ENCODE data around the gene TRIM9.
"Not testable (repeated sequence)": the region's sequence is repeated elsewhere in the genome, so short reads cannot be mapped to it uniquely, and the experiment has no call there.

Gene TRIM9

DNA sequence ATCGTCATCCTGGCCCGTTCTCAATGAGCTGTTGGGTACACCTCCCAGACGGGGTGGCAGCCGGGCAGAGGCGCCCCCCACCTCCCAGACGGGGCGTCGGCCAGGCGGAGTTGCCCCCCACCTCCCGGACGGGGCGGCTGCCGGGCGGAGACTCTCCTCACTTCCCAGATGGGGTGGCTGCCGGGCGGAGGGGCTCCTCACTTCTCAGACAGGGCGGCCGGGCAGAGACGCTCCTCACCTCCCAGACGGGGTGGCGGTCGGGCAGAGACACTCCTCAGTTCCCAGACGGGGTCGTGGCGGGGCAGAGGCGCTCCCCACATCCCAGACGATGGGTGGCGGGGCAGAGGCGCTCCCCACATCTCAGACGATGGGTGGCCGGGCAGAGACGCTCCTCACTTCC, 138.5 kb downstream of the TRIM9 start:
- not testable (repeated sequence) for H3K27me3 ChIP-seq (ENCODE audit: insufficient read depth, low read length); H3K4me1 ChIP-seq (ENCODE audit: insufficient read depth, low read length); H3K27ac ChIP-seq (ENCODE audit: low read depth, low read length); H3K9ac ChIP-seq (ENCODE audit: low read depth, low read length); H3K36me3 ChIP-seq (ENCODE audit: insufficient read depth, low read length); H3K4me3 ChIP-seq (ENCODE audit: low read length); H3K9me3 ChIP-seq (ENCODE audit: insufficient read depth, low read depth, low read length)
- 92% methylated on average over 32 of the region's 32 CpGs for WGBS

DNA sequence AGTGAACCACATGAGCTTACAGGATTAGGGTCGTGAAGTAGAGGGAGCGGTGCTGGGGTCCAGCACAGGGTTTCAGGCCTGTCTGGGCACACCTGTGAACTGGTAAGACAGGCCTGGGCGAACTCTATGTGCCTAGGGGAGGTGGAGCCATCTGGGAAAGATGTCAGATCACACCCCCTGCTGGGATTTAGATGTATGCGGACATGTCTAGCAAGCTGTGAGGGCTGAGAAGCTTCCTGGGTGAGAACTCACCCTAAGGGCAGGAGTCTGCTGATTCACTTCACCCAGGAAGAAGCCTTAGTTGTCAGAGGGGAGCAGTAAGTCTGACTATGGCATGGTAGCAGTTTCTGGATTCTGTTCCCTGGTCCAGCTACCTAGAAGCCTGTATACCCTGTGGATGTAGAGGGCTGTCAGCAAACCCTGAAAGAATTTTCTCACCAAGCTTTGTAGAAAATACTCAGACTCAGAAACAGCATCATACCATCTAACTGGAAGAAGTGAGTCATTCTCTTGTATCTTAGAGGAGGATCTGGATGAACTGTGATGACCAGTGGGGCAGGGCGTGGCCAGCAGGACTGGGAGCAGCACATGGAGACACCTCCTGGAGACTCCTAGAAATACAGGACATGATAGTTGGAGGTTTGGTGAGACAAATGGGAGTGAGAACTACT, 139.4 kb downstream of the TRIM9 start:
- Histone ChIP-seq H3K27ac (ENCODE audit: low read depth, low read length) (no peak overlapping the region), H3K4me3 (ENCODE audit: low read length) (no peak overlapping the region)

DNA sequence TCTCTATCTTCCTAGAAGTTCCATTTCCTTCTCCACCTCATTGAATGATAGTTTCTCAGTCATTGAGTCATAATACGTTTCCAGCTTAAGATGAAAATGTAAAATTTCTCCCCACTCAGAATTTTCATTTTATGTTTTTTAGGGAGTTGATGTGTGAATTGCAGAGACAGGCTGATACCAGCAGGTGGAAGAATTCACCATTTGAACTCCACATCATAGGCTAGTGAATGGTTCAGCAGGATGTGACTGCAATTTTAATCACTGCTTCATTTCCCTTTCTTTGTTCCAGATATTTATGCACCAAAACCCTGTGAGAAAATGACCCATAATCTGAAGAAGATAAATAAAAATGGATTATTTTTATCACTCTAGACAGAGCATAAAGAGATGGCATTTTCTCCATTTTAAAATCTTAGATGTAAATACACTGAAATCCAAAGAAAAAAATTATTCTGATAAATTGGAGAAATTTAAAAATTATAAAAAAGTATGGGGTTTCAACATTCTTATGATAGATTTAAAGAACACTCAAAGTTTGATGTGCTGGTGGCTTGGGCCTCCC, 140.0 kb downstream of the TRIM9 start:
- Histone ChIP-seq H3K27me3 (ENCODE audit: insufficient read depth, low read length) (no peaks in the 10 kb centered on the region), H3K27ac (ENCODE audit: low read depth, low read length) (no peak overlapping the region), H3K9ac (ENCODE audit: low read depth, low read length) (no peak overlapping the region), H3K36me3 (ENCODE audit: insufficient read depth, low read length) (no peaks in the 10 kb centered on the region), H3K4me1 (ENCODE audit: insufficient read depth, low read length) (peaks cover 5% of the 10 kb centered on the region; the same call in 1 of the 2 replicates), H3K4me3 (ENCODE audit: low read length) (no peak overlapping the region), H3K9me3 (ENCODE audit: insufficient read depth, low read depth, low read length) (no peaks in the 10 kb centered on the region)
- no CpG with 5 or more reads among the region's 1 CpG for WGBS

More for the DNA sequence above, 139.4 kb downstream of the TRIM9 start:
- no peaks in the 10 kb centered on the region for H3K36me3 ChIP-seq (ENCODE audit: insufficient read depth, low read length)
- peaks cover 5% of the 10 kb centered on the region; the same call in 1 of the 2 replicates for H3K4me1 ChIP-seq (ENCODE audit: insufficient read depth, low read length)
- H3K9ac ChIP-seq (ENCODE audit: low read depth, low read length), result no peak overlapping the region
- no peaks in the 10 kb centered on the region for H3K27me3 ChIP-seq (ENCODE audit: insufficient read depth, low read length)
- H3K9me3 ChIP-seq (ENCODE audit: insufficient read depth, low read depth, low read length), result no peaks in the 10 kb centered on the region
- WGBS, result 81% methylated on average over 5 of the region's 5 CpGs

DNA sequence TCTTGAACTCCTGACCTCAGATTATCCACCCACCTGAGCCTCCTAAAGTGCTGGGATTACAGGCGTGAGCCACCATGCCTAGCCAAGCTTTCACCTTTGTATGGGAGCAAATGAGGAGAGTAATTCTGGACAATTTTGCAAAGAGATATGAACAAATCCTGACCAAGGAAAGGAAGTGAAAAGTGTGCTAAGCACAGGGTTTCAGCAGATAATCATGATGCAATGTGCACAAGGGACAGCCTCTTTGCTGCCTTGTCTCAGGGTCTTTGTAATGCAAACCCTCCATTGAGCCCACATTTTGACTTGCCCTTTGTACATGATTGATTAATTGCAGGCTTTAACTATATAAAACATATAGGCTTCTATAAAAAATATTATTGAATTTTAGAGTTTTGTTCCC, 141.4 kb downstream of the TRIM9 start:
- Histone ChIP-seq H3K27me3 (ENCODE audit: insufficient read depth, low read length) (no peaks in the 10 kb centered on the region), H3K4me3 (ENCODE audit: low read length) (no peak overlapping the region), H3K4me1 (ENCODE audit: insufficient read depth, low read length) (peaks cover 5% of the 10 kb centered on the region; the same call in 1 of the 2 replicates), H3K36me3 (ENCODE audit: insufficient read depth, low read length) (no peaks in the 10 kb centered on the region), H3K27ac (ENCODE audit: low read depth, low read length) (no peak overlapping the region), H3K9ac (ENCODE audit: low read depth, low read length) (no peak overlapping the region), H3K9me3 (ENCODE audit: insufficient read depth, low read depth, low read length) (no peaks in the 10 kb centered on the region)
- 89% methylated on average over 1 of the region's 1 CpG for WGBS

DNA sequence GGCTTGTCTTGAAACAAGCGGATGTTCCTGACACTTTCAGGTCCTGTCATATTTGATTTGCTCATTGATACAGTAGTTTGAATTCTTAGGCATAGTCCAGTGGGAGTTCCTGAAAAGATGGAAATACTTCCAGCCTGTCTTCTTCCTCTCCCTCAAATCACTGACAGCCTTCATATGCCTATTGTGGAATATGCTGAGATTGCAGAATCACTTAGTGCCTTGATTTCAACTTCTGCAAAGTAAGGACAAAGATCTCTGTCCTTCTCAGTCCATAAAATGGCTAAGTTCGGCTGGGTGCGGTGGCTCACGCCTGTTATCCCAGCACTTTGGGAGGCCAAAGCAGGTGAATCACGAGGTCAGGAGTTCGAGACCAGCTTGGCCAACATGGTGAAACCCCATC, 143.9 kb downstream of the TRIM9 start:
- H3K4me3 ChIP-seq (ENCODE audit: low read length), result no peak overlapping the region
- WGBS, result 94% methylated on average over 6 of the region's 6 CpGs
- H3K36me3 ChIP-seq (ENCODE audit: insufficient read depth, low read length), result no peaks in the 10 kb centered on the region
- no peak overlapping the region for H3K27ac ChIP-seq (ENCODE audit: low read depth, low read length)
- no peak overlapping the region for H3K9ac ChIP-seq (ENCODE audit: low read depth, low read length)
- H3K27me3 ChIP-seq (ENCODE audit: insufficient read depth, low read length), result no peaks in the 10 kb centered on the region
- peaks cover 12% of the 10 kb centered on the region; the same call in 1 of the 2 replicates for H3K4me1 ChIP-seq (ENCODE audit: insufficient read depth, low read length)
- H3K9me3 ChIP-seq (ENCODE audit: insufficient read depth, low read depth, low read length), result no peaks in the 10 kb centered on the region

GRCh38 chr14:50948205-50948604, 146.7 kb downstream of the TRIM9 start:
- 74% methylated on average over 2 of the region's 2 CpGs for WGBS

GRCh38 chr14:50947446-50947845, 147.5 kb downstream of the TRIM9 start:
- peaks cover 3% of the 10 kb centered on the region; the same call in 1 of the 2 replicates for H3K27me3 ChIP-seq (ENCODE audit: insufficient read depth, low read length)
- 75% methylated on average over 4 of the region's 4 CpGs for WGBS
- H3K36me3 ChIP-seq (ENCODE audit: insufficient read depth, low read length), result no peaks in the 10 kb centered on the region
- no peak overlapping the region for H3K27ac ChIP-seq (ENCODE audit: low read depth, low read length)
- no peaks in the 10 kb centered on the region for H3K9me3 ChIP-seq (ENCODE audit: insufficient read depth, low read depth, low read length)
- H3K9ac ChIP-seq (ENCODE audit: low read depth, low read length), result no peak overlapping the region
- H3K4me3 ChIP-seq (ENCODE audit: low read length), result no peak overlapping the region
- H3K4me1 ChIP-seq (ENCODE audit: insufficient read depth, low read length), result peaks cover 10% of the 10 kb centered on the region; the same call in 1 of the 2 replicates

More at GRCh38 chr14:50948205-50948604, 146.7 kb downstream of the TRIM9 start:
- H3K27me3 ChIP-seq (ENCODE audit: insufficient read depth, low read length), result peaks cover 3% of the 10 kb centered on the region; the same call in 1 of the 2 replicates
- no peak overlapping the region for H3K27ac ChIP-seq (ENCODE audit: low read depth, low read length)
- no peak overlapping the region for H3K9ac ChIP-seq (ENCODE audit: low read depth, low read length)
- no peaks in the 10 kb centered on the region for H3K9me3 ChIP-seq (ENCODE audit: insufficient read depth, low read depth, low read length)
- H3K36me3 ChIP-seq (ENCODE audit: insufficient read depth, low read length), result no peaks in the 10 kb centered on the region
- peaks cover 10% of the 10 kb centered on the region; the same call in 1 of the 2 replicates for H3K4me1 ChIP-seq (ENCODE audit: insufficient read depth, low read length)
- H3K4me3 ChIP-seq (ENCODE audit: low read length), result no peak overlapping the region

- H3K36me3 ChIP-seq (ENCODE audit: insufficient read depth, low read length), result no peaks in the 10 kb centered on the region
- no peak overlapping the region for H3K9ac ChIP-seq (ENCODE audit: low read depth, low read length)
- 95% methylated on average over 4 of the region's 5 CpGs for WGBS
Observed at GRCh38 chr14:50946234-50946935, 148.5 kb downstream of the TRIM9 start.

DNA sequence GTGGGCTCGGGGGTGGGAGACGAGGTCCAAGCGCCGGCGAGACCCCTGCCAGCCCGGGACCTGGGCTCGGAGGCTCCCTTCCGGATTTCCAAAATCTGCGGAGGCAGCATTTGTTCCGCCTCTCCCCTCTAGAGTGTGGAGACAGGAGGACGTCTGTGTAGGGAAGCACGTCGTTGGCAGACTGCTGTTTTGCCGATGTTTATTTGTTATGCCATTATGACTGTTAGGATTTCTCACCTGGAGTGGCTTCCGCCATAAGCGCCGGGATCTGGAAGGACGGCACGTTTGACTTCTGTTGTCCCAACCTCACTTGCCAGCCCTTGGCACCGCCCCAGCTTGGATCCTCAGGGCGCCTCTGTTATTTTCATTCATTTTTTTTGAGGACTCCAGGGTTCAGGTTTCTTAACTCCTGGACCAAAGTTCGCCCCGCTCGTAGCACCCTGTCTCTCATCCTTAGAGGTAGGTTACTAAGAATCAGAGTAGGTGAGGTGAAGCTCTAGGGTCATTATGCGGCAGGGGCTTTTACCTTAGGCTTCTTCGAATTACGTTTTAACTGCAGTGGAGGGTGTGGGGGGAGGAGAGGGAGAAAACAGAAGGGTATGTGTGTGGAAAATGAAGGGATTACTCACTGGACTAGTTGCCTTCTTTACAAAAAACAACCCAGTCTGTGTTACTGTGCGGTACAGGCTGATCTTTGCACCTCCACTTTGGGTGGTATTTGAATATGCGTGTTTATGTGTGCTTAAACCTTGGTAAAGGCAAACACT, 150.1 kb downstream of the TRIM9 start:
- H3K4me3 ChIP-seq (ENCODE audit: low read length), result peak overlapping the region; percentile 66
- WGBS, result 7% methylated on average over 29 of the region's 29 CpGs
- H3K27me3 ChIP-seq (ENCODE audit: insufficient read depth, low read length), result peaks cover 3% of the 10 kb centered on the region; the same call in 1 of the 2 replicates
- H3K9me3 ChIP-seq (ENCODE audit: insufficient read depth, low read depth, low read length), result no peaks in the 10 kb centered on the region
- peak overlapping the region; percentile 68 for H3K9ac ChIP-seq (ENCODE audit: low read depth, low read length)
- no peak overlapping the region for H3K27ac ChIP-seq (ENCODE audit: low read depth, low read length)
- H3K4me1 ChIP-seq (ENCODE audit: insufficient read depth, low read length), result peaks cover 10% of the 10 kb centered on the region; the same call in 1 of the 2 replicates
- H3K36me3 ChIP-seq (ENCODE audit: insufficient read depth, low read length), result peaks cover 14% of the 10 kb centered on the region

More at GRCh38 chr14:50946234-50946935, 148.5 kb downstream of the TRIM9 start:
- Histone ChIP-seq H3K27ac (ENCODE audit: low read depth, low read length) (no peak overlapping the region), H3K4me1 (ENCODE audit: insufficient read depth, low read length) (peaks cover 10% of the 10 kb centered on the region; the same call in 1 of the 2 replicates), H3K27me3 (ENCODE audit: insufficient read depth, low read length) (peaks cover 3% of the 10 kb centered on the region; the same call in 1 of the 2 replicates), H3K4me3 (ENCODE audit: low read length) (no peak overlapping the region), H3K9me3 (ENCODE audit: insufficient read depth, low read depth, low read length) (no peaks in the 10 kb centered on the region)

- WGBS, result under 1% methylated on average over 74 of the region's 74 CpGs
- Histone ChIP-seq H3K9ac (ENCODE audit: low read depth, low read length) (peak within 1 kb of the TSS; percentile 68), H3K4me1 (ENCODE audit: insufficient read depth, low read length) (peaks cover 10% of the 10 kb centered on the region; the same call in 1 of the 2 replicates), H3K27me3 (ENCODE audit: insufficient read depth, low read length) (peaks cover 3% of the 10 kb centered on the region; the same call in 1 of the 2 replicates), H3K27ac (ENCODE audit: low read depth, low read length) (no peak within 1 kb of the TSS), H3K9me3 (ENCODE audit: insufficient read depth, low read depth, low read length) (no peaks in the 10 kb centered on the region), H3K4me3 (ENCODE audit: low read length) (peak within 1 kb of the TSS; percentile 66), H3K36me3 (ENCODE audit: insufficient read depth, low read length) (peaks cover 14% of the 10 kb centered on the region)
Observed at GRCh38 chr14:50943943-50944646, 150.8 kb downstream of the TRIM9 start, which contains the start of gene PYGL. PYGL (minus strand) TSS chr14:50944483; CDS start chr14:50944403, 80 bp downstream.
